ENCODE data around the gene CNGB1.

- no peak for TF ChIP-seq CTCF (IDR thresholded peaks at IDR 0.05)
- no peak for TF ChIP-seq POLR2A (IDR thresholded peaks at IDR 0.05)
Measured at GRCh38 chr16:57840833-57841232, 130.1 kb downstream of the CNGB1 start.

Data from Peyer's patch (tissue), 4 donors.